GM18858 (cell line): ENCODE data around the gene C16orf95.

Source experiments
- ATAC-seq: cut with Tn5 transposase; IDR thresholded peaks from one replicate; pipeline ENCODE4 v1.9.1; 2021; ENCODE audit not compliant: unreplicated experiment

Gene C16orf95

GRCh38 chr16:87319997-87320491 is 2.9 kb upstream of the C16orf95 start:
- ATAC-seq: no peak

GRCh38 chr16:87319011-87319410 is 1.8 kb upstream of the C16orf95 start:
- ATAC-seq: no peak

GRCh38 chr16:87317750-87318644 is 805 bp upstream of the C16orf95 start:
- ATAC-seq: no peak

GRCh38 chr16:87316450-87316922 is 706 bp downstream of the C16orf95 start:
- ATAC-seq: no peak

- ATAC-seq: no peak
These were observed 2.2 kb downstream of the C16orf95 start for GRCh38 chr16:87314990-87315420.

GRCh38 chr16:87312008-87312407 is 5.2 kb downstream of the C16orf95 start:
- no peak for ATAC-seq

- no peak for ATAC-seq
These were observed 5.8 kb downstream of the C16orf95 start for GRCh38 chr16:87311387-87311786.

- no peak for ATAC-seq
These were observed 6.6 kb downstream of the C16orf95 start for GRCh38 chr16:87310610-87311009.

- no peak for ATAC-seq
These were observed 7.3 kb downstream of the C16orf95 start for GRCh38 chr16:87309620-87310525.

GRCh38 chr16:87308826-87309225 is 8.4 kb downstream of the C16orf95 start:
- no peak for ATAC-seq

- no peak for ATAC-seq
These were observed 10.7 kb downstream of the C16orf95 start for GRCh38 chr16:87306516-87306915.

GRCh38 chr16:87305505-87306391 is 11.4 kb downstream of the C16orf95 start:
- no peak for ATAC-seq

- ATAC-seq: no peak
These were observed 12.2 kb downstream of the C16orf95 start for GRCh38 chr16:87304951-87305350.

GRCh38 chr16:87303962-87304521 is 13.2 kb downstream of the C16orf95 start:
- no peak for ATAC-seq

GRCh38 chr16:87303431-87303930 is 13.7 kb downstream of the C16orf95 start:
- no peak for ATAC-seq

- ATAC-seq: no peak
These were observed 18.2 kb downstream of the C16orf95 start for GRCh38 chr16:87298857-87299465.

- ATAC-seq: no peak
These were observed 19.1 kb downstream of the C16orf95 start for GRCh38 chr16:87297918-87298631.

GRCh38 chr16:87297407-87297806 is 19.8 kb downstream of the C16orf95 start:
- ATAC-seq: no peak
